Caki2 (cell line): Measurements from ENCODE around the gene PTCH1. TPM values are rescaled to one million over a fixed set of nuclear protein-coding genes. Genes with fewer than 3 reads are reported as not detected.

Experiments
- DNase-seq: peaks from one replicate; pipeline ENCODE4 v3.0.0-alpha.2; 2015; ENCODE audit warnings: low read depth
- in situ Hi-C: cut with HindIII; loops from 2 replicates; pipeline ENCODE4 v1.10.0; 2016; ENCODE audit warnings: low sequenced_read_pairs, low pct_unique_long_range_greater_than_20kb, mixed read lengths
- total RNA-seq: library from RNA; depleted of rRNA; stranded (reverse); fragments of >200 nt; shearing (Covaris generic); gene quantifications from 2 replicates; pipeline ENCODE4 v1.2.3, GENCODE V29; 2014; ENCODE audit warnings: low replicate concordance

The PTCH1 gene
- total RNA-seq, 1 experiment from 2014 or later, result 2.6 TPM

DNA sequence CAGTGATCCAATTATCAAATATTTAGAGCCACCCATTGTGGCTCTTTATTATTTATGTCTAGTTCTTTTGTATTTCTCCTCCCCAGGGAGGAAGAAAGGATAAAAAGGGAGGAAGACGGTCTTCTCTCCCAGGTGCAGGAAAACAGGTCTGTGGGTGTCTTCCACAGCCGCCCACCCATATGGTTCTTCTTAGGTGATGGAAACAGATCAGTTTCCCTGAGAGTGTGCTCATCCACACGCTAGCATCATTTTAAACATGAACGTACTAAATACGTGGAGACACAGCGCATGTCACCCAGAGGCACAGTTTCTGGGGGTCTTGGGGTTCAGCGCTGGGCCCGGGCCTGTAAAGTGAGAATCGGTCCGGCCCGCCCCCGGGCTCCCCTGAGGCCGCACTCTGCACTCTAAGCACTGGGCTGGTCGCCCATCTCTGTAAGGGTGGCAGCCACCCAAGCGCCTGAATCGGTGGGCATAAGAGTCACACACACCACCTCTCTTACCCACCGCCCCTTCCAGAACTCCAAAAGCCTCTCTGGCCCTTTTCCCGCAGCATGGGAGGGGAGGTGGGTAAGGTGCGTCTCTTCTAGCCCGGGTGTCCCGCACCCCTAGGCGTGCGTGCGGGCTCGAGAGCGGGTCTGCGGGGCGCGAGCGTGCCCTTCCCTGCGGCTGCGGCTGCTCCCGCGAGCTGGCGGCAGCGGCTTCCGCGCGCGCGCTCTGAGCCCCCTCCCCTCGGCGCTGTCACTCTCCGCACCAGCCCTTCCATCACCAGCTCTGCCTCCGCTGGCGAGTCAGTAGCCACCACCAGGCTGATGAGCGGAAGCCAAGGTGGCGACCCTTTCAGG is 1.3 kb downstream of the PTCH1 start:
- in situ Hi-C loops, result no loop called here
- peak; percentile 14 for DNase-seq

- no peak for DNase-seq
- in situ Hi-C loops, result no loop called here
Measured at GRCh38 chr9:95514342-95514741, 2.4 kb downstream of the PTCH1 start.

DNA sequence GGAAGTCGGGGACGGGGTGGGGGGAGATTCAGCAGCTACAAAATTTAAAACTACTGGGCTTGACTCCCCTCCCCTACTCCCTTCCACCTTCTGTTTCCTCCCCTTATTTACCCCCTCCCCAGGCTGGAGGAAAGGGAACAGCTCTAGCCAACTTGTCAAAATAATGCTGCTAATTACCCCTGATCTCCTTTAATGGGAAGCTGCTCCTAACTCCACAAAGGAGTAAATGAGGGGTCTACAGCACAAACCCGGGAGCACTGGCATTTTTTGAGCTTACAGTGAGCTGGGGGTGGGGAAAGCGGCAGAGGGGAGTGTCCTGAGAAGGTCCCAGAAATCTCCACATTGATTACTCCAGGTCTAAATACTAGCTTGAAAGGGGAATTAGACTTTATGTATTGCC is 3.1 kb downstream of the PTCH1 start:
- DNase-seq, result no peak
- in situ Hi-C loops, result no loop called here

DNA sequence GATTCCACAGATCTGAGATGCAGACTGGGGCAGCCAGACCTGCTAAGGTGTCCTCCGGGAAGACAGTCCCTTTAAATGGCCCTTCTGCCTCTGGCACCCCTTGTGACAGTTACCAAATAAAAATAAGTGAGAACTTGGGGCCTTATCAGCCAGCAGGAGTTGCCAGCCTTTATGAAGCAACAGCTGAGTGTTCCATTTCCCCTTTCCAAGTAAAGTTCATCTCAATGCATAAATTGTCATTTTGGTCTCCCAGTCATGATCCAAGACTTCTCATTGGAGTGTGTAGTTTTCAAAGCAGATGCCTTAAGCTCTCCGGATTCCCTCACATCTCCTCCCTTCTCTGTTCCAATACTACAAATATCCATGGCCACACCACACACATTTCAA is 4.1 kb downstream of the PTCH1 start:
- DNase-seq, result no peak
- in situ Hi-C loops, result no loop called here

DNA sequence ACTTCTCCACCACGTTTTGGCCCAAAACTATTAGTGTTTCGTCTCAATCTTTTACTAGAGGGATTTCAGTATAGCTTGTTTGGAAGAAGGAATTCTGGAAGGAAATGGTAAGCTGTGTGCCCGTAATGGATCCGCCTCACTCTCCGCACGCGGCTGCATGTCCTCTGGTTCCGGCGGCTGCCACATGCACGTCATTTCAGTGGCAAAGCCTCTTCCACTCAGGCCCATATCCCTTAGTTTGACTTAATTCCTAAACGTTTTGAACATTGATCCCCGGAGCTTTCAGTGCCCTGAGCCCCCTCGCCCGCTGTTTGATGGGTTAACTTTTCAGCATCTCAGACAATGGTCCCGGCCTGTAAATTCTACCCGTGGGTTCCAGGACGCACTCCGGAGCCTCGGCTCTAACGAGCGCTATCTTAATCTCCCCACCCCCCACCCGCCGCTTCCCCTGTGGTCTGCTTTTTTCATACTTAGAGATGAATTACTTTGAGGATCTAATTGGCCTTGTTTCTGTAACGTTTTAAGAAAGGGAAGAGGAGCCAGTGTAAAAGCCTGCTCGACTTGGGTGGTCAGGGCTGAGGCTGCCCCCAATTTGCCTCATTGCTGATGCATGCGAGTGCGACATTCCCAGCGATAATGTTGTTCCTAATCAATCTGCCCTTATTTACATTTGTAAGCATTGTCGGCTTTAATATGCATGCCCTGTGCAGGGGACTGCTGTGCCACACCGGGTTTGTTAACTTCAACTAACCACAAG is 4.6 kb downstream of the PTCH1 start:
- DNase-seq, result no peak
- in situ Hi-C loops, result no loop called here

DNA sequence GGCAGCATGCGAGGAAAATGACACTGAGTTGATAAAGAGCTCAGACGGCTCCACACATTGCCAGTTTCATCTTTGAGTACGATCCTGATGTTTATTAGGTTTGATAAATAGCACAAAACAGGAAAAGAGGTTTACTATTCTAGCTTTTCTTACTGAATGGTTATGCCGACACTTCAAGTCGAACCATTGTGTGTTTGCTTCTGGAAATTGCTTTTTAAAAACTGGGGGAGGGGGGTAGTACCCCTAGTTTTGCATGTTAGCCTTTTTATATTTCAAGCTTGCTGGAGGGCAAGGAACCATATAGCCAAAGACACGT is 5.2 kb downstream of the PTCH1 start:
- in situ Hi-C loops, result no loop called here
- no peak for DNase-seq

GRCh38 chr9:95510709-95511615 is 5.8 kb downstream of the PTCH1 start:
- DNase-seq, result peak; percentile 98
- in situ Hi-C loops, result no loop called here

DNA sequence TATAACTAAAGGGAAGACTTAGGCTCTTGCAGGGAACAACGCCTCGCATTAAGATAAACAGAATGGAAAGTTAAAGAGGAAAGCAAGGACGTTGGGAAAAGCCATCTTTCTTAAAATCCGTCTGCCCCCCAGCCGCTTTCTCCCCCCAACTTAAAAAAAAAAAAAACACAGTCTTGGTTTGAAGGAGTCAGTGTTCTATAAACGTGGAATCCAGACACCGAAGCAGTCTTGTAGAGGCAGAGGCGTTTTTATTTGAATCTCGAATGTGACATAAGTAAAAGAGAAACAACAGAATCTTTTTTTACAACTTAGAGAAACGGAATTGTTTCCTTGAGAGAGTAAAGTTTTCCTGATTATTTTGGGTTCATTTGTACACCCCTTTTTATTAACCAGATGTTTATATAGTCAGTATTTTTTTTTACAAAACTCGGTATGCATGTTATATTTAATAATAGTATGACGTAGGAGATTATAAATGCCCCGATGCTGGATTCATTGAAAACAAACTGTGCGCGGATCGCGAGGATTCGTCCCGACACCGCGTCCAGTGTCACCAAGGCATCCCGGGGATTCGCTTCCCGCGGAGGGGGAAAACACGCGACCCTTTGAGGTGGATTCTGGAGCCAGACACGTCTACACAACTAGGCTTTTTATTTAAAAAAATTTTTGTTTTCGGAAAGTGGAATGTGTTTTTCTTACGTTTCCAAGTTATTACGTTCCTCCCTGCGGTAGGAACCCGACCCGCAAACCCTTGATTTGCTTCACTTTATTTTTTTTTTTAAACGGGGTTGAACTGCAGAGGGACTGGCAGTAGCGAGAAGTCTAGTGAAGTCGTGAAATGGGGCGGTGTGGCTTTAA is 6.7 kb downstream of the PTCH1 start:
- DNase-seq, result no peak
- in situ Hi-C loops, result no loop called here

DNA sequence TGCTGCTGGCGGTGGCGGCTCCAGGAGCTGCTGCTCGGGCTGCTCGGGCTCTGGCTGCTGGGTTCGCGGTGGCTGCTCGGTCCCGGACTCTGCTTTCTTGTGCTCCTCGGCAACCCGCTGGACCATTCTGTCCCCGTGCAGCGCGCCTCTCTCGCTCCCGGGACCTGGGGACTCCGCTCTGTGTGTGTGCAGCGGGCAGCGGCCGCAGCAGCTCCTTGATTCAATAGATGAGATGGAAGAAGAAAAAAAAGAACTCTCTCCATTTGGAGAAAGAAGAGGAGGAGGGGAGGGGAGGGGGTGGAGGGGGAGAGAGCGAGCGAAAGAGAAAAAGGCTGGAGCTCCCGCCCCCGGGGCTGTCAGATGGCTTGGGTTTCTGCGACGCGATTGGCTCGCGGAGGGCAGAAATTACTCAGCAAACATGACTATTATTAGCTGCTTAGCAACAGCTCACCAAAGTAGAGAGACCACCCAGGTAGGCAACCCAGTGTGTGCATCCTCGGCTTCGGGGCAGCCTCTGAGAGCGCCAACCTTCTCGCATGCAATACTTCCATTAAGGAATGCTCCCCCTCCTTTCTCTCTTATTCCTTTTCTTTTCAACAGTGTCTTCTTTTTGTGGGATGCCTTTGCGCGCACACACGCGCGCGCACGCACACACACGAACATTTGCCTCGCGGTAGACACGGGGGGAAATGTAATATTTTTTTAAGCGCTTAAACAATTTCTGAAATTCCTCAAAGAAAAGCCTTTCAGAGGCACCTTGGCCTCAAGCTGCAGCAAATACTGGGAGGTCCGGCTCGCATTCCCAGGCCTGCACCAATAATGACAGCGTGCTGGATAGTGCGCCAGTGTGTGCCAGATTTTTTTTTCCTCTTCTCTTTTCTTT is 7.6 kb downstream of the PTCH1 start:
- DNase-seq, result peak; percentile 93
- in situ Hi-C loops, result no loop called here

DNA sequence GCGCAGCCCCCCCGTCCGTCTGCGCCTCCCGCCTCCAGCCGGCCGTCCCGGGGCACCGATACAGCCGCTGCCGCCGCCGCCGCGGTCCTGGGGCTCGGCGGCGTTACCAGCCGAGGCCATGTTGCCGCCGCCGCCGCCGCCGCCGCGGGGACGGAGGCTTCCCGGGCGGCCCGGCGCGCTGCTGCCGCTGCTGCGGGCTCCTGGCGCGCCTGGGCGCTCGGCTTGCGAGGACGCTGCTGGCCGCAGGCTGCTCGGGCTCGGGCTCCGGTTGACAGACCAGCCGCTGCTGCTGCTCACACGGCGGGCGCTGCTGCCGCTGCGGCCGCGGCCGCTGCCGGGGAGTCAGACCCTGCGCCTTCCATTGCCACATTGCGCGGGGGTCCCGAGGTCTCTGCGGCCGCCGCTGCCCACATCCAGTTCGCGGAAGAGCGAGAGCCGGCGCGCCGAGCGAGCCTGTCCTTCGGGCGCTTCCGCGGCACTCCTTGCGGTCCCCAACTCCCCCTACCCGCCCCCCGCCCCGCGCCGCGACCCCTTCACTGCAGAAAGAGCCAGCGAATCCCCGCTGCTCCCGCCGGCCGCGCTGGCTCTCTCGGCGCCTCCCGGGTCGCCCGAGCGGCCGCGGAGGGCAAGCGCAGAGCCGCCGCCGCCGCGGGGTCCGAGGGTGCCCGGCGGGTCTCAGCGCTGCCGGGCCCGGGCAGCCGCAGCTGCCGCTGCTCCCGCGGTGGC is 8.4 kb downstream of the PTCH1 start:
- in situ Hi-C loops, result no loop called here
- no peak for DNase-seq

DNA sequence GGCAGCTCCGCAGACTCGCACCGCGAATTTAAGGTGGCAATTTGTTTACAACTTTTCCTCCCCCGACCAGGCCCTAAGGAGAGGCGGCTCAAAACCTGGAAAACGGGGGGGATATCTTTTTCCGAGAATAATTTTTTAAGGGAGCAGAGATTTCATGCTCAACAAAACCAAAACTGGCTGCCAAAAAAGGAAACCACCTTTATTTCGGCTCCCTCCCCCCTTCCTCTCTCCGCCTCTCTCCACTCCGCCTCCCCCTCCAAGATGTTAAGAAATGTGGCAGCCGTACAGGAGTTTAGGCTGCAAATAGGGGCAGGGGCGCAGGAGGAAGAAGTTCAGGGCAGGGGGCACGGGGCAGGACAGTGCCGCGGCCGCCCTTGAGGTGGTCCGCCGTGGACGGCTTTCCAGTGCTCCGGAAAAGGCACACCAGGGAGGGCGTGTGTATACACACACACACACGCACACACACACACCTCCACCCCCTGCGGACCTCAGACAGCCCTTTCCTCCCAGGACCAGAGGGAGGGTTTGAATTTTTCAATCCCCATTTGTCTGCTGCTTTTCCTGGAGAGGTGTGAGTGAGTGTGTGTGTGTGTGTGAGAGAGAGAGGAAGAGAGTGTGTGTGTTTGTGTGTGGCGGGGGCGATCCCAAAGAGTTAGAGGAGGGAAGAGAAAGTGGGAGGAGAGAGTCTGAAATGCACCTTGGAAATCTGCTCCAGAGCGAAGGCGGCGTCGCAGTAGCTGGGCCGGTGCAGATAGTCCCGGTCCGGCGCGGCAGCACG is 9.1 kb downstream of the PTCH1 start:
- in situ Hi-C loops, result no loop called here
- DNase-seq, result peak; percentile 90

DNA sequence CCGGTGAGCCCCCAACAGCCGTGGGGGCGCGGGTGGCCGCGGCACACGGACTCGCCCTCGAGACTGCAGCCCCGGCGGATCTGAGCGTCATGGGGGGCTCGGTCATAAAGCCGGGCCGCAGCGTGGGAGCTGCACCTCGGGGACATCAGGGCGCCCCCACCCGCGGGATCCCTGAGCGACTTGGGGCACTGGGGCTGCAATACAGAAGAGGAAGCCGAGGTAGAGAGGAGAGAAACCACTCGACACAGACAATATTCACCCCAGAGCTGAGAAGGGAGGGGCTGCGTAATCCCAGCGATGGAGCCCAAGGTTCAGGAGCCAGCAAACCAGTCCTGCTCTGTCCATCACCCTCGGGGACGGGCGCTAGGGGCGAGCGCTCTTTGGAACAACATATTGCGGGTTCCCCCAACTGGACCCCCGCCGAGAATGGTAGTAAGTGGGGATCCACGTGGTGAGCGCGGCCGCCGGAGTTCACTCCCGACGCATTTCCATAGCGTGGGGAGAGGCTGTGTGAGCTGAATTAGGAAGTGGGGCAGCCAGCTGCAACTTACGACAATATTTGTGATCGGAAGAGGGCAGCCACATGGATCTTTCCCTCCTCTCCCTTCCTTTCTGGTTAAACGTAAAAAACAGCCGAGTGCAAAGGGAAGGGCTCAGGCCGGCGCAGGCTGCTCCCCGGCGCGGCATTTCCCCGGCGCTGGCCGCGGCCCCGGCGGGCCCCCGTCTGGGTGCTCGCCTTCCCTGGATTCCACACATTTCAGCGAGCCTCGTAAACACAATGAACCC is 9.9 kb downstream of the PTCH1 start:
- in situ Hi-C loops, result no loop called here
- peak; percentile 69 for DNase-seq

- in situ Hi-C loops, result no loop called here
- DNase-seq, result peak; percentile 53
Measured at GRCh38 chr9:95506428-95506677, 10.4 kb downstream of the PTCH1 start.

- peak; percentile 55 for DNase-seq
Measured at GRCh38 chr9:95505717-95506427, 10.9 kb downstream of the PTCH1 start.

More at GRCh38 chr9:95505717-95506427, 10.9 kb downstream of the PTCH1 start:
- in situ Hi-C loops, result no loop called here
